Fibroblast of skin of left quadriceps (primary cell): ENCODE data around the gene FEZF1.

Experiments used
- DNase-seq, 2 experiments: peaks; one replicate each; pipeline ENCODE4 v3.0.0-alpha.2; 2013; ENCODE audit warnings: low read depth in 2 of 2

Gene FEZF1

GRCh38 chr7:122268101-122268500 is 36.4 kb downstream of the FEZF1 start:
- DNase-seq, result no peak

DNA sequence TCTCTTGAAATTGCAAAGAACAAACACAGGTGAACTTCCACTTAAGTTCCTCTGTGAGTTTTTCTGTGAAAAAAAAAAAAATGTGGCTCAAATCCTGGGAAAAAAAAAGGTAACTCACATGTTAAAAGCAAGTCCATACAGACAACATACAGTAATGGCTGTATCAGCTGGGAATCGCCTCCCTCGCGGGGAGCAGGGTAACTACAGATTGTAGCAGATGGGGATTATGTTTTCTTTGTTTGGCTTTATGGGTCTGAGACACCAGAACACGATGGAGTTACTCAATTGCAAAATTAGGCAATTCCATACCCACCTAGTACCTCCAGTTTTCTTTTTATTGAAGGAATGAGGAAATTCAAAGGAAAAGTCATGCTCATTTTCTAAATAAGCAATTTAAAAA is 42.3 kb downstream of the FEZF1 start:
- DNase-seq, result no peak

- DNase-seq, result no peak
Observed at GRCh38 chr7:122261442-122261841, 43.1 kb downstream of the FEZF1 start.

- DNase-seq, result no peak
Observed at GRCh38 chr7:122261016-122261415, 43.5 kb downstream of the FEZF1 start.

DNA sequence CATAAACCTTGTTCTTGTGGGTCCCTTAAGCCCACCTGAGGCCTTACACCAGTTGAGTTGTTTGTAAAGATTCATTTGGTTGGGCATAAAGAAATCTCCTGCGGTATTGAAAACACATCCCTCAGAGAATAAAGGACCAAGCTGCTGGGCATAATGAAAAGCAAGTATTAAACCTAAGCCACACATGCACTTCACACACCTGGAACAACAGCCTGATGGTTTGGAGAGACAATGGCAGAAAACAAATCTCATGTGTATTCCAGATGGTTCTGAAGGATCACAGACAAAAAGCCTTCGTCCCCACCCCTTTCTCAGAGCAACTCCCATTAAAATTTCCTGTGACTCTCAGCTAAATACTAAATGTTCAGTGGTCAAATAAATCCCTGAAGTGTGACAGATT is 44.2 kb downstream of the FEZF1 start:
- no peak for DNase-seq

GRCh38 chr7:122258971-122259370 is 45.6 kb downstream of the FEZF1 start:
- DNase-seq, result no peak

DNA sequence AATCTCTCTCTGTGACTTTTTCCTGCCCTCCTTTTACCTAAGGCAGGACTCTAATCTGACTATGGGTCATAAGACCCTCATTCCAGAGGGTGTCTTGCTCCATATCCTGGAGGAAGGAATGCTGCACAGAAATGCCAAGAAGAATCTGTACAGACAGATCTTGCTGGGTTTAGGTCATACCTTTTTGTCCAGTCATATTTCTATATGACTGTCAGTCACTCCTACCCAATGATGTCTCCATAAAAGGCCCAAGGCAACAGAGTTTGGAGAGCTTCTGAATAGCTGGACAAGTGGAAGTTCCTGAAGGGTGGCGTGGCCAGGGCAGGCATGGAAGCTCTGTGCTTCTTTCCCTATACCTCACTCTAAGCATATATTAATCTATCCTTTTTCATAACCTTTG is 47.5 kb downstream of the FEZF1 start:
- DNase-seq, result no peak

DNA sequence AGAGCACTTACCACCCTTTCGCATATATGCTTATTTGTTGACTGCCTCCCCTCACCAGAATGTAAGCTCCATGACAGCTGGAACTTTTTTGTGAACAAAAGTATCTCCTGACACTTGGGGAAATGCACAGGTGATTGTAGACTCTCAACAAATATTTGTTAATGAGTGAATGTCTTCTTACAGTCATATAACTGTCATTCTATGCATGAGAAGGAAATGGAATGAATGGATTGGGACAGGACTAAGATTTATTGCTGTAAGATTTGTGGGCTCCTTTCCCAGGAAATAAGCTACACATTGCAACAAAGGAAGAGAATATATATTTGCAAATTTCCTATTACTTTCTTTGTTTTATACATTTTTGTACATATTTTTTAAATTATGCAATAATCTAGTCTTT is 48.5 kb downstream of the FEZF1 start:
- DNase-seq, result no peak

DNA sequence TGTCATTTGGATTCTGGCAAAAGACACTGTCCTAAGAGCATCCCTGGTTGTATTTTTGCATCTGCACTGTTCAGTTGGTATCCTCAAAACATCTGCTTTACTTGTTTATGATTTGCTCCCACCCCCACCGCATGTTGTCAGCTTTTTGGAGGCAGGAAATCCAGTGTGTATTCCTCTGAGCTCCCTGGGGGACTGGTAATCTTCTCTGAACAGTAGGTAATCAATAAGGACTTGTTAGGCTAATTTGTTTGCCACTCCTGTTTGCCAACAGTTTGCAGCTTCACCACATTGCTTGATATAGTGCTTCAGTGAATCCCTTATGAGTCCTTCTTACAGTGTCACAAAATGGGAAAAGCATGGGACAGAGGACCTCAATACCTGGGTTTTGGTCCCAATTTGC is 49.1 kb downstream of the FEZF1 start:
- no peak for DNase-seq
